ENCODE results near the gene OTOP2.
A peak's percentile ranks its signal among the peaks of the same experiment; 100 is the strongest.
"Not testable (repeated sequence)": the region's sequence is repeated elsewhere in the genome, so short reads cannot be mapped to it uniquely, and the experiment has no call there.

OTOP2 gene

GRCh38 chr17:74953134-74953687 is 29.1 kb downstream of the OTOP2 start:
- no peak for DNase-seq

DNA sequence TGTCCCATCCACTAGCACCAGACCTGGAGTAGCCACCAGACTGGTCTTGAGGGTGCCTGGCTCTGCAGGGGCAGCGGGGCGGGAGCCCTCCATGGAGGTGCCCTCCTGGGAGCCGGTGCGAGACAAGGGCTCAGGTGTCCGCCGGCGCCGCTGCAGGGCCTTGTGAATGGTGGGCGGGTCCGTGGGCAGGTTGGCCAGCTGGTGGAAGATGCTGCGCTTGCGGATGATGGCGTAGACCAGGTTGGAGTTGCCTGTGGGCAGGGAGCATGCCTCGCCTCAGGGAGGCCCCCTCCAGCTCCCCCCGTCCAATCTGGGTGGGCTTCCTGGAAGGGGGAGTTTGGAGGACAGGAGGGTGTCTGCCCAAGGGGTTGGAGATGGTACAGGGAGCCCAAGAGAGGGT is 30.0 kb downstream of the OTOP2 start:
- DNase-seq: no peak

- no peak for DNase-seq
These were observed 30.8 kb downstream of the OTOP2 start for GRCh38 chr17:74954665-74955421.

- no peak for DNase-seq
These were observed 32.0 kb downstream of the OTOP2 start for GRCh38 chr17:74956093-74956492.

DNA sequence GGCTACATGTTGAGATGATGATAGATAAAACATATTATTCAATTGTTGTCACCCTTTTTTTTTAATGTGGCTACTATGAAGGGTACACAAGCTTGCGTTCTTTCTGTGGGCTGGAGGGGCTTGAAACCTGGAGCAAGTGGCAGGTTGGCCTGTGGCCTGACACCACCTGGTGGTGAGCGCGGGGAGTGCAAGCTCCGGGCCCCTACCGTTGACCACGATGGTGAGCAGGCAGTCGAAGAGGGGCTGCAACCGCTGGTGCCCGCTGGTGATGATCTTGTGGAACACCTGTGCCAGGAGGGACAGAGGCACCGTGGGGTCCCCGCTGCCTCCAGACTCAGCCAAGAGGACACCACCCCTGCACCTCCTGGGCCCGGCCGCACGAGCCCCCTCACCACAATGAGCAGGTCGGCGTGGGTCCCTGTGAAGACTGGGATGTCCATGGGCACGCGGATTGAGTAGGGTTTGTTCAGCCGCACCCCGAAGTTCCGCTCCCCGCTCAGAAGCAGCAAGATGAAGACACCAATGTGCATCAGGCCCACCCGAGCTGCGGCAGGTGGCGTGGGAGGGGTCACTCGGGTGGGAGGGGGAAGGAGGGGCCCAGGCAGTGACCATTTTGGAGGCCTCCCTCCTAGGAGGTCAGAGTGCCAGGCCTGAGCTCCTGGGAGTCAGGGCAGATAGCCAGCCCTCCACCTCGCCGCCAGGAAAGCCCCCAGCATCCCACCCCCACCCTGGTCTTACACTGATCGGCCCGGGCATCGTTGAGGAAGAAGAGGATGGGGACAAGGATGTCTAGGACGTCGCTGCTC is 34.1 kb downstream of the OTOP2 start:
- peak; percentile 46 to 71 (median 65) for DNase-seq

DNA sequence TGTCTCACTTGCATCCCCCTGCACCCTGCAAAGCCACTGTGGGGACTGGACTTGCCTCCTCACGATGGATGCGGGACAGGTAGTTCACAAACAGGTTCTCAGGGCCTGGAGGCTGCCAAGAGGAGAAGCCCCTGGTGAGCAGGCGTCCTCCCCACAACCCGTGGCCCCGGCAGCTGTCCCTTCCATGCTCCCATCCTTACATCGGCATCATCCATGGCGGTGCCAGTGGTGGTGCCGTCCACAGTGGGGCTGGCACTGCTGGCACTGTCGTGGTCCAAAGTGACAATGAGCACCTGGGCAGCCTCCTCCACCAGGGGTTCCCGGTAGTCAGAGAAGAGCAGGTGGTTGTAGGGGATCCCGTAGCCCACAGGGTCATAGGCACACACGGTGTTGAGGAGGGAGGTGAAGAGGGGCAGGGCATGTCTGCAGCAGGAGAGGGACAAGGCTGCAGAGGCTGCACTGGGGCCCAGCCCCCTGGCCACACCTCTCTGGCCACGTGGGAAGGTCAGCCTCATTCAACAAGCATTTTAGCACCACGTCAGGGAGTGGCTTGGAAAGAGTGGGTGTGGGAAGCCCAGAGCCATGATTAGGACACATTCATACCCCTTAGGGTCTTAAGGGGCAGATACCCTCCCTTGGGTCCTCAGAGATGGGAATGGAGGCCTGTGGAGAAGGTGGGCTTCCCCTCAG is 35.9 kb downstream of the OTOP2 start:
- DNase-seq: no peak

GRCh38 chr17:74960570-74961342 is 36.7 kb downstream of the OTOP2 start:
- DNase-seq: no peak

- DNase-seq: peak; percentile 76 to 92 (median 86)
These were observed 37.7 kb downstream of the OTOP2 start for GRCh38 chr17:74961657-74962350.

DNA sequence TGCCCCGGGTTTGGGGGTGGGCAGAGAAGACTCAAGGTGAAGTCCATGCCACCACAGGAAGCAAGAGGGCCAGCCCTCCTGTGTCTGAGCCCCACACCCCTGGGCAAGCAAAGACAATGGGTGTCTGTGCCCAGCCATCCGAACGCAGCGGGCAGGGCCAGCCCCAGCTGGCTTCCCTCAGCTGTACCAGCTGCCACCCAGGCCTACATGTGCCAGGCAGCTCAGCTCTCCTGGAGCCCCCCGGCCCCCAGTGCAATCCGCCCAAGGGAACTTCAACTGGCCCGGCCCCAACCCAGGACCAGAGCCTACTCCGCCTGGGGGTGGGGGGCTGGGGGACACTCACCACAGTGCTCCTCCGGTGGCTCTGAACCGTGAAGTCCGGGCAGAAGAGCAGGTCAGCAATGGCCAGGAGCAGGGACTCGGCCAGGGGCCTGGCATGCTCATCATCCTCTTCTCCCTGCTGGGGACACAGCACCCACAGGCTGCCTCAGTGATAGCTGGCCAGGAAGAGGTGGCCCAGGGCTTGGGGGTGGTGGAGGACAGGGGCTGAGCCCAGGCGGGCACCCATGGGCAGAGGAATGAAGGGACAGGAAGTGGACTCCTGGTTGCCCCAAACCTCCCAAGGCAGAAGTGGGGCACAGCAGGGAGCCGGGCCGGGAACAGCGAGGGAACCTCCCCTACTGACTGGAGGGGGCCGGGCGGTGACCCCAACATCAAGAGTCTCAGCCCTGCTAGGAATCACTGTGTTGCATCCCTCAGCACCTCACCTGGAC is 38.7 kb downstream of the OTOP2 start:
- DNase-seq: no peak

GRCh38 chr17:74963656-74964055 is 39.6 kb downstream of the OTOP2 start:
- no peak for DNase-seq

DNA sequence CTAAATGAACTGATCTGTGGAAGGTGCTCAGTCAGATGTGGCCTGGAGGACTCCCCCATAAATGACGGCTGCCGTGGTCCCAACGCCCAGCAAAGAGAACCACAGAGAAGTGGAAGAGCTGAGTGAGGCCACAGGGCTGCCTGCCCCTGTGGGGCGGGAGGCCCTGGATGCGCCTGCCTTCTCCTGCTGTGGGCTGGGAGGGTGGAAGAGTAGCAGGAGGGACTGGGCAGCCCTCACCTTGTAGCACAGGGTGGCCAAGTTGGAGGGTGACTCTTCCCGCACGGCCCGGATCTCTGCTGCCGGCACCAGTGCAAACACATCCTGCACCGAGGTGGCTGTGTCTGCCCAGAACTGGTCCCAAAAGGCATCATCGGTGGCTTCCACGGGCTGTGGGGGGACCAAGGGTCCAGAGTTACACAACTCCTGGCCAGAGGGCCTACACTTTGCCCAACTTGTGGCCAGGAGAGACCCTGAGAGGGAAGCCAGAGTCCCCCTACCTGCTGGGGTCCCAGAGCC is 40.2 kb downstream of the OTOP2 start:
- DNase-seq: no peak

GRCh38 chr17:74964988-74965622 is 41.0 kb downstream of the OTOP2 start:
- no peak for DNase-seq

GRCh38 chr17:74968361-74968780 is 44.3 kb downstream of the OTOP2 start:
- peak in 1 of 3 experiments; percentile 11 for DNase-seq

GRCh38 chr17:74969501-74969900 is 45.4 kb downstream of the OTOP2 start:
- DNase-seq: not testable (repeated sequence)

DNA sequence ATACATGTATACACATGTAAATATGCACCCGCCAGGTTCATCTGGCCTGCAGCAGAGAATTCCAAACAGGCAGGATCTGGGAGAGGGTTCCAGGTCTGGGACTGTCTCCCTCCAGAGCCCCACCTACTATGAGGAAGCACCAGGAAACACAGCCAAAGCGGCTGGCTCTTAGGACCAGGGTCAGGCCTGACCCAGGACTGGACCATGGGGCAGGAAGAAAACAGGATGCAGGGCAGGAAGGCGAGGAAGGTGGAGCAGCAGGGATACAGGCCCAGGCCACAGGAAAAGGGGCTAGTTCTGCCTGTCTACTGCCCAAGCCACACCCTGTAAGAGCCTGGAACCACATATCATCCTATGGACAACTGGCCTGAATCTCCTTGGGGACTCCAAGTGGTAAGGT is 46.3 kb downstream of the OTOP2 start:
- DNase-seq: no peak

DNA sequence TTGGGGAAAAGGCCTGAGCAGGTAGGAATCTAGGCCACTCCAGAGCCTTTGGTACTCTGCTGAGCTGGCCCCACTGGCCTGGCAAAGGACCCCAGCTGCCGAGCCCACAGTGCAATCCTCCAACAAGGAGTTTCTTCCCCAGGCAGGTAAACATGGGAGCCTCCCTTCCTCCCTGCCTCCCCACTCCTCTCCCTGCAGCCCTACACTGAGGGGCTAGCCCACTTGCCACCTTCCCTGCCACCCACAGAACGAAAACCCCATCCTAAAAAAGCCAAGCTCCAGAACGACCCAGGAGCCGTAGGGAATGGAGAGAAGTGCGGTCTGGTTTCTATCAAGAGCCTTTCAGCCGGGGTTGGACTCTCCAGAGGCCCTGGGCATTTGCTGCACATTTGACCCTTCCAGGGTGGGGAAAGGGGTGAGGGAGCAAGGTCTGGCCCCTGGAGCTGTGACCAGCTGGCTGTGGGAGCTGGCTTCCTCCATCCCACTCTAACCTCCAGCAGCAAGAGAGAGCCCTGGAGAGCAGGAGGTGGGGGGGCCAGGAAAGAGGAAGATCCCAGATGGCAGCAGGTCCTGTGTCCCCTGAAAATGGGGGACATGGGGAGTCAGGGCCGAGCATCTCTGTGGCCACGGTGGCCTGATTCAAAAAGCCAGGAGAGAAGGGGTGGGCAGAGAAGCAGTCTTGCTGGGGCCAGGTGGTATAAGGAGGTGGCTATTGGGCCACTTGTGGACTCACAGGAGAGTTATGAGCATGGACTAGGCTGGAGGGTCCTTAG is 47.2 kb downstream of the OTOP2 start:
- DNase-seq: no peak

DNA sequence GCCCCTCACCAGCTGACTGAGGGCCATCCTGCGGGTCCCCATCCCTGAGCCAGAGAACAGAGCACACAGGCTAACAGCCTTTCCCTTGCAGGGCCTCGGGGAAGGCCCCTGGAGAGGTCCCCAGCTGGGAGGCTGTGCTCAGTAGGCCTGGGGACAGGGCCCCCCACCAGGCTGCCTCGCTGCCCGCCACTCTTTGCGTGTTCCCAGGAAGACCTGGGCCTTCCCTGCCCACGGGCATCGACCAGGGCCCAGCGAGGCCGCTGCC is 47.7 kb downstream of the OTOP2 start:
- no peak for DNase-seq

DNA sequence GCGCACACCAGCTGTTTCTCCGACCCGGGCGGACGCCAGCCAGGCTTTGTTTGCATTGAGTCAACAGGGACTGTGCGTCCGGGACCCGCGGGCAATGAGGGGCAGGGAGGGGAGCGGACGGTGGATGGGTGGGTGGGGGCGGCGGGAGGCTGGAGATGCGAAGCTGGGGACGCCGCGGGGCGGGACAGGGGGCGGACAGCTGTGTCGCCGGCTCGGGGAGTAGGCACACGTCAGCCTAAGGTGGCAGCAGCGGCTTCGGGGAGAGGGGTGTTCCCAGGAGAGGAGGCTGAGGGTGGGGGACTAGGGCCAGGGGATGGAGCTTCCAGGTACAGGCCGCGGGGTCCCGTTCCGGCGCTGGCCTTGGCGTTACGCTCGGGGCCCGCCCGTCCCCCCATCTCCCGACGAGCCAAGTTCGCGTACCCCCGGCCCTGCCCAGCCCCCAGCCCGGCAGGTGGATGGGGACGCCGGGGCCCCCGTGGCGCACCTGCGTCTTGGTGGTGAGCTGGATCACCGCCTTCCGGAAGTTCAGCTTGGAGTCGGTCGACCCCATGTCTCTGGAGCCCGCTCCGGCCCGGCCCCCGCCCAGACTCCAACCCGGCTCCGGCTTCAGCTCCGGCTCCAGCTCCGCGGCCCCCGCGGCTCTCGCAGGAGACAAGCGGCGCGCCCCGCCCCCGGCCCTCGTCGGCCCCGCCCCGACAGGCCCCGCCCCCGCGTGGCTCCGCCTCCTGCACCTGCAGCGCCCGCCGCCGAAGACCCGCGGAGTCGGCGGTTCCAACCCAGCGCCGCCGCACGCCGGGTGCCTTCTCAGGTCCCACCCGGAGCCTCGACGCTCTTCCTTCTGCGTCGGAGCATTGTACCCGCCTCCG is 48.3 kb downstream of the OTOP2 start, which contains the start of gene HID1:
HID1 (minus strand) TSS at position 653 of the 866 bp plus-strand sequence; CDS start at position 550, 103 bp downstream.
- DNase-seq: peak; percentile 80 to 87 (median 83)

- no peak for DNase-seq
These were observed 48.9 kb downstream of the OTOP2 start for GRCh38 chr17:74972973-74973328.

Measured in NCI-H1417 (cell line).